ENCODE results near the gene EXOC3L2.
"Not testable (repeated sequence)": the region's sequence is repeated elsewhere in the genome, so short reads cannot be mapped to it uniquely, and the experiment has no call there.

The EXOC3L2 gene
- 0 to 0.19 (median 0) reads per million in 3 experiments for total RNA-seq

DNA sequence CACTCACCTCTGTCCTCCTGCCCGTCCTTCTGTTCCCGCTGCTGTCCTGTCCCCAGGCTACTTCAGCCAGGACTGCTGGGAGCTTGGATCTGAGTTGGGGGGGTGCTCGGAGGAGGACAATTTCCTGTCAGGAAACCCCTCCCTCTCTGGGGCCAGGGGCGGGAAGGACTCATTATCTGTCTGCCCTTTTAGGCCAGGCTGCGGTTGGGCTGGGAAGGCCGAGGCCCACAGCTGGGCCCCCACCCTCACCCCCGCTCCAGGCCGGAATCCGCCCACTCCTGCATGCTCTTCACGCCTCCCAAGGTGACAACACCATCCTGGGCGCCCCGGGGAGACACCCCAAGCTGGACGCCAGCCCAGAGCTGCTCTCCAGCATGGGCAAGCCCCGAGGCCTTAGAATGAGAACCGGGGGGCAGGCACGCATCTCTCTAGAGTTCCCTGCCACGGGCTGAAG lies at the start of gene EXOC3L2:
Gene EXOC3L2 (minus strand): TSS at position 74 of the 454 bp plus-strand sequence. CDS start 6,362 bp downstream, outside the sequence.
- DNase-seq = no peak

DNA sequence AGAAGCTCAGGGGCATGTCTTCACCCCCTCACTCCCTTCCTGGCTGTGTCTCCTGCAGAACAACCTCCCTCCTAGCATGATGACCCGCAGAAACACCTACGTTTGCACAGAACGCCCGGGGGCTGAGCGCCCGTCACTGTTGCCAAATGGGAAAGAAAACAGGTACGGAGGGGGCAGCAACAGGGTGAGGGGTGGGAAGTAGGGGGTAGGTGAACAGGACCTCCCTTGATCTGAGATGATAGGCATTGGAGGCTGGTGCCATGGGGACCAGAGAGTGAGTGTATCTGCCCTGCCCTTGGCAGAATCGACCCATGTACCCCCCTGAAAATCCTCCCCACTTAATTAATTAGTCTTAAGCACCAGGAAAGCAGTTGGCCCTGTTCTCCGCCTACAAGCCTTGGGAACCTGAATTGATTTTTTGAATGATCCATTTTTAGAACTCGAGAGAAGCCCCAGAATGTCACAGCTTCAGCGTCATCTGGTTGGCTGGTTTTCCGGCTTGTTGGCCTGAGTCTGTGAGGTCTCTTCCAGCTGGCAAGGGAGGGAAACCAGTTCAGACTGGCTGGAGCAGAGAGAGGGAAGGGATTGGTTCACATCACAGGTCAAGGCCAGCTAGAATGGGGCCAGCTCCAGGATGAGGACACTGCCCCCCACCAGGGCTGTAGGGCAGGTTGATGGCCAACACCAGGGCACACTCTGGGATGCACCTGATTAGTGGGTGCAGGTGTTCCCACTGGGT lies 49.3 kb upstream of the EXOC3L2 start:
- no peak for DNase-seq

DNA sequence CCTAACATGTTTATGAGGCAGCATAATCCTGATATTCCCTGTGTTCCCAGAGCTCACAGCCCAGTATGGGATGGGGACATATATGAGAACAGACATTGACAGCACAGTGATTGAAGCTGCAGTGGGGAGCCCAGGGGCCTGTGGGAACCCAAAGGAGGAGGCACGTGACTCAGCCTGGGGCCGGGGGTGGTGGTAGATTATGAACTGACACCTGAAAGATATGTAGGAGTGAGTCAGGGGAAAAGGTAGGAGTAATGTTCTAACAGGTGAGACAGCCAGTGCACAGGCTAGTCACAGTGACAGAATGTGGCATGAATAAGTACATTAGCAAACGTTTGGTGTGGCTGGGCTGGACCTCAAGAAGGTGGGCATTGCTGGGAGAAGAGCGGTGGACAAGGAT lies 48.5 kb upstream of the EXOC3L2 start:
- no peak for DNase-seq

DNA sequence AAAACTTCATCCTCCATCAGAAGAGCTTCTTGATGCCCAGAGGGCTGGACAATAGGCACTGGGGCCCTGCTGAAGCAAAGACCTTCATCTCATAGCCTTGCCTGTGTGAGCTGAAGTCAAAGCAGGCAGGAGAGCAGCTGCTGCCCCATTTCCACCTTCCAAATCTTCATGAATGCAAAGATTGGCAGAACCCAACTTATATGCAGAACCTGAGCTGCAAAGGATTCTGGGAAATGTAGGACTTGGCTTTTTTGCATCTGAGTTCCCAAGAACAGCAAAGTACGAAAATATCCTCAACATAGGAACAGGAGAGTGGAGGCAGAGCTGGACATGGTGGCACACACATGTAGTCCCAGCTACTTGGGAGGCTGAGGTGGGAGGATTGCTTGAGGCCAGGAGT lies 46.6 kb upstream of the EXOC3L2 start:
- no peak for DNase-seq

DNA sequence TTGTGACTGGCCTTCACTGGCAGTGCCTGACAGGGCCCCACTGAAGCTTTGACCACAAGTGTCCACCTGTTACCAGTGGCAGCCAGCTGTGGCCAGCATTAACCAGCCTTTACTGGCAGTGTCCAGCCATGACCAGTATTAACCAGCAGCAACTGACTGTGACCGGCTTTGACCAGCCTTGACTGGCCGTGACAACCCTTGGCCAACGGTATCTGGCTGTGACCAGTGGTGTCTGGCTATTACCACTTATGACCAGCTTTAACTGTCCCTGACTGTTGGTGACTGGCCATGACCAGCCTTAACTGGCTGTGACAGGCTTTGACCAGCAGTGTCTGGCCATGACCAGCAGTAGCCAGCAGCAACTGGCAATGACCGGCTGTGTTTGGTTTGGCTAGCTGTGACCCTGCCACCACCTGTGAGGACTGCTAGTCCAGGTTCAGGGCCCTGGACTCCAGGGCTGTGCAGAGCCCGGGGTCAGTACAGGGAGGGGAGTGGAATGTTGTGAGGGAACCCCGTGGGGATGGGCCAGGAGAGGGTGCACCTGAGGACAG lies 45.2 kb upstream of the EXOC3L2 start:
- no peak for DNase-seq

DNA sequence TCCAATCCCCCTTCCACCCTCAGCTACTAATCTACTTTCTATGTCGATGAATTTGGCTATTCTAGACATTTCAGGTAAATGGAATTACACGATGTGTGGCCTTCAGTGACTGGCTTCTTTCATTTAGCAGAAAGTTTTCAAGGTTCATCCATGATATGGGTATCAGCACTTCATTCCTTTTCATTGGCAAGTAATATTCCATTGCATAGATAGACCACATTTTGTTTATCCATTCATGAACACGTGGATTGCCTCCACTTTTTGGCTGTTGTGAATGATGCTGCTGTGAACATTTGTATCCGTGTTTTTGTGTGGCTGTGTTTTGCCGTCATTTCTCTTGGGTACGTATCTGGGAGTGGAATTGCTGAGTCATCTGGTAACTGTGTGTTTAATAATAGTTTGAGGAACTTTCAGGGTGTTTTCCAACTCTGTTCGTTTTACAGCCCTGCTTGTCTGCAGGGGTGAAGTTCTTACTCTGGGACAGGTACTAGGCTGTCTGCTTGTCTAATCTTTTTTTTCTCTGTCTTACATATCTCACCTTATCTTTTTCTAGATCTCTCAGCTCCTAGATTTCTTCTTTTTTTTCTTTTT lies 38.3 kb upstream of the EXOC3L2 start:
- DNase-seq = no peak

DNA sequence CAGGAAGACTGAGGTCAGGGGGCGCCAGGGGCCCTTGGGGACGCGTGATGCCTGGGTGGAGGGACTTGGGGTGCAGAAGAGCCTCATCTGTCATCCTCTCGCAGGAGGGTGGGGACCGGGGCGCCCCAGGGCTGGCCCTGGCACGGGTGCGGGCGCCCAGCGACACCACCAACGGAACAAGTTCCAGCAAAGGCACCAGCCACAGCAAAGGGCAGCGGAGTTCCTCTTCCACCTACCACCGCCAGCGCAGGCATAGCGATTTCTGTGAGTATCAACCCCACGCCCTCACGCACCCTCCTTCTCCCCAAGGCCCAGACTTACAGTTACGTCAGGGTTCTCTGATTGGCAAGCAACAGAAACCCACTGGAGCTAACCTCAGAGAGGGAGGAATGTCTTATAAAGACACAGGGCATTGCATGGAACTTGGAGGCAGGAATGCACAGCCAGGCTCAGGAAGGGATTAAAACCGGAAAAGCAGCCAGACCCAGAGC lies 35.3 kb upstream of the EXOC3L2 start:
- no peak for DNase-seq

DNA sequence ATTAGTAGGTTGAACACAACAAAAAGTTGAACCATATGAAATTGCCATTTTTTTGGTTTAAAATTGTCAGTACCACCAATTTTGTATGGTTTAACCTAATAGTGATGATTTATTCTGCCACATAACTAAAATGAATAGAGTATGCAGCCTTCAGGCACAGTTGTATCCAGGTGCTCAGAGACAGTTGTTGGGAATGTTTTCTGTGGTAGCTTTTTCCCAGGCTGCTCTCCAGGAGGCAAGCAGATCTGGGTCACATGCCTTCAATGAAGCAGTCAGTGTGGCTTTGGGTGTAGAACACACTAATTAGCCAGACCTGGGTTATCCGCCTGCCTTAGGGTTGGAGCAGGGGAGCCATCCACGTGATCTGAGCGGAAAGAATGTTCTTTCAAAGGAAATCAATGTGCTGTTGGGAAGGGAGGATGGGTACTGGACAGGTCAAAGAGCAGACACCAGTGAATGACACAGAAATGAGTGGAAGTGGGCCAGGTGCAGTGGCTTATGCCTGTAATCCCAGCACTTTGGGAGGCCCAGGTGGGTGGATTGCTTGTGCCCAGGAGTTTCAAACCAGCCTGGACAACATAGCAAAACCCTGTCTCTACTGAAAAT lies 34.5 kb upstream of the EXOC3L2 start:
- DNase-seq = no peak

DNA sequence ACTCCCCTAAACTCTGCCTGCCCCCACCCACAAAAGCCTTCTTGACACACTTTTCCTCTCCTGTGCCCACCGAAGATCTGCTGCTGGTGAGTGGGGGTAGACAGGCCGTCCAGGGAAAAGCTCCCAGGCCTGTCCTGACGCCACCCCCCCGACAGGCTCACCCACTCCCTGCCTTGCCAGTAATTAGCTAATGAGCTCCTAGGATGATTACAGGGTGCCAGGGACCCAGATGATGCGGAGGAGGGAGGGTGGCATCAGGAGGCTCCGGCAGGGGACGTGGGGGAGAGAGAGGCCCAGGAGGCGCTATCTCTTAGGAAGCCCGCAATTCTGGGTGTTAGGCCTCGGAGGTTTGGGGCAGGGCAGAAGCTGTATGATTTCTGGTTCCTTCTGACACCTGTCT lies 32.9 kb upstream of the EXOC3L2 start:
- no peak for DNase-seq

DNA sequence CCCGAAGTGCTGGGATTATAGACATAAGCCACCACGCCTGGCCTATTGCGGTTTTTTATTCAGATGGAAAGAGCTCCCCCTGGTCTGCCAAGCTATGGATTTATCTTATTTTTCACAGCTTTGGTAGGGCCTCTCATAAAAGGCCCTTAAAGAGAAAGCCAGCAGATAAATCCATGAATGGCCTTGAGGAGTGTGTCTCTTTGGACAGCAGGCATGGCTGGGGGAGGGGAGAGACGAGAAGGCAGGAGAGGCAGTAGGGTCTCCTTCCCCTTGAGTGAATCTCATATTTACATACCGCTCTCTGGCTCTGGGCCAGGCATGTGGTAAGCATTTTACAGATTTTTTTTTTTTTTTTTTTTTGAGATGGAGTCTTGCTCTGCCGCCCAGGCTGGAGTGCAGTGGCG lies 31.1 kb upstream of the EXOC3L2 start:
- no peak for DNase-seq

DNA sequence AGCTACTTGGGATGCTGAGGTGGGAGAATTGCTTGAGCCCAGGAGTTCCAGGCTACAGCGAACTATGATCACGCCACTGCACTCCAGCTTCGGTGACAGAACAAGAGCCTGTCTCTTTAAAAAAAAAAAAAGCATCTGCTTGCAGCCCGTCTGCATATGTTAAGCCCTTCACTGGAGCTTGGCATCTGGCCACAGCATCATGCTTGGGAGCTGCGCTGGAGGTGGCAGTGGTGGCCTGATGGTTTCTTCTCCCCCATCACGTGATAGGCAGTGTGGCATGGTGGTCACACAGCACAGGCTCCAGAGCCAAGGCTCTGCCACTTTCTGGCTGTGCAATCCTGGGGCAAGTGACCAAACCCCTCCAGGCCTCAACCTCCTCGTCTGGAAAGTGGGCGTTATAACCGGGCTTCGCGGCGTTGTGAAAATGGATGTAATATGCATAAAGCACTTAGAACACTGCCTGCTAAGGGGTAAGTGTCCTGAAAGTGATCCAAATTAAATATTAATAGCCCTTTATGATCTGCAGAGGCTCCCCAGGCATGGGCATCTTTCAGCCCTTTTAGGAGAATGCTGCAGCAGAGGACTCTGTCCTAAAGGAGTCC lies 30.3 kb upstream of the EXOC3L2 start:
- no peak for DNase-seq

DNA sequence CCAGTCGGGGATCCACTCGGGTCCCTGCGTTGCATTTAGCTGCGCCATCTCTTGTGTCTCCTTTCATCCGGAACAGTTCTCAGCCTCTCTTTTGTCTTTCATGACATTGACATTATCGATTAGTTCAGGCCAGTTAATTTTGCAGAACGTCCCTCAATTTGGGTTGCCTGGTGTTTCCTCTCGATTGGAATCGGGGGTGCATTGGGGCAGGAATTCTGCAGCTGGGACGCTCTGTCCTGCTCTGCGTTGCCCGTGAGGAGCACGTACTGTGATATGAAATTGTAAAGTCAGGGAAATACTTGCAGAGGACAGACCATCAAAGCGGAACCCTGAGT lies 28.3 kb upstream of the EXOC3L2 start:
- no peak for DNase-seq

DNA sequence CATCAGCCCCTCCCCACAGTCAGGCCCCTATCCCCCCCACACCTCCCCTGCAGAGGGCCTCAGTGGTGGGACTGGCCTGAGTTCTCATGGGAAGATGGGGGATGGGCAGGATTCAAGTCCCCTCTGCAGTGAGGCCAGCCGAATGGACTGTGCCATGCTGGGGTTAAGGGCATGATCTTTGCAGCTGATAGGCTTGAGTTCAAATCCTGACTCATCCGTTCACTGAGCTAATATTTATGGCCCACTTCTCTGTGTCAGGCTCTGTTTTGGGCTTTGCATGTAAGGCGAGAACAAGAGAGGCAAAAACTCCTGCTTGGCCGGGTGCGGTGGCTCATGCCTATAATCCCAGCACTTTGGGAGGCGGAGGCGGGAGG lies 26.5 kb upstream of the EXOC3L2 start:
- no peak for DNase-seq

DNA sequence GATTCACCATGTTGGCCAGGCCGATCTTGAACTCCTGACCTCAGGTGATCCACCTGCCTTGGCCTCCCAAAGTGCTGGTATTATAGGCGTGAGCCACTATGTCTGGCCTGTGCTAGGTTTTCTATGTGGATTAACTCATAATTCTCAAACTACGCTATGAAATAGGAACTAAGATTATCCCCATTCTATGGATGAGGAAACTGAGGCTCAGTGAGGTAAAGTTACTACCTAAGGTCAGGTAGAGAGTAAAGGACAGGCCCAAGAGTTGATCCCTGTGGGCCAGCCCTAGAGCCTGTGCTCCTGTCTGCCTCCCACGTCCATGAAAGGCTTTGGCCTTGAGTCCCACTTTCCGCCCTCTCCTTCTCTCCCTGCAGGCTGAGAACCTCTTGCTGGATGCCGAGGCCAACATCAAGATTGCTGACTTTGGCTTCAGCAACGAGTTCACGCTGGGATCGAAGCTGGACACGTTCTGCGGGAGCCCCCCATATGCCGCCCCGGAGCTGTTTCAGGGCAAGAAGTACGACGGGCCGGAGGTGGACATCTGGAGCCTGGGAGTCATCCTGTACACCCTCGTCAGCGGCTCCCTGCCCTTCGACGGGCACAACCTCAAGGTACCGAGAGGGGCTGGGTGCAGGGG lies 26.0 kb upstream of the EXOC3L2 start:
- DNase-seq = no peak

DNA sequence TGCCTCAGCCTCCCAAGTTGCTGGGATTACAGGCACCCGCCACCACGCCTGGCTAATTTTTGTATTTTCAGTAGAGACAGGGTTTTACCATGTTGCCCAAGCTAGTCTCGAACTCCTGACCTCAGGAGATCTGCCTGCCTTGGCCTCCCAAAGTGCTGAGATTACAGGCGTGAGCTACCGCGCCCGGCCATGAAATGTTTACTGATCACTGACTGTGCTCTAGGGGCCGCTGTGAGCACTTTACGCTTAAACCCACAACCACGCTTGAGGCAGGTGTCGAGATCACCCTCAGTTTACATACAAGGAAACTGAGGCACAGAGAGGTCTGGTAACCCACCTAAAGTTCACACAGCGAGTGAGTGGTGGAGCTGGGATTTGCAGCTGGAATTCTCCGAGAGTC lies 24.7 kb upstream of the EXOC3L2 start:
- not testable (repeated sequence) for DNase-seq

DNA sequence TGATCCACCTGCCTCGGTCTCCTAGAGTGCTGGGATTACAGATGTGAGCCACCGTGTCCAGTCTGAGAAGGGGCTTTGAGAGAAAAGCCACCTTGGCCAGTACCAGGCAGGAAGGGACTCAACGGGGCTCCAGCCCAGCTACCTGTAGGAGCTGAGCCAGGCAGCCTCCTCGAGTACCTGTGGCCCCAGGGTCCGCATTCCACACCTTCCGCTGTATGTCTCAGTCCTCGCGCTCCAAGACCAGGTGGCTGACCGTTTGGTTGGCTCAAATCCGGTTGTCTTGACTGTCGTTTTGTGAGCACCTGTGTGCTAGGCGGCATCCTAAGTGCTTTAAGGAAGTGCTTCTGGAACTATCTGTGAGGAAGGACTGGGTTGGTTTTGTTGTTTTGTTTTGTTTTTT lies 22.1 kb upstream of the EXOC3L2 start:
- no peak for DNase-seq

DNA sequence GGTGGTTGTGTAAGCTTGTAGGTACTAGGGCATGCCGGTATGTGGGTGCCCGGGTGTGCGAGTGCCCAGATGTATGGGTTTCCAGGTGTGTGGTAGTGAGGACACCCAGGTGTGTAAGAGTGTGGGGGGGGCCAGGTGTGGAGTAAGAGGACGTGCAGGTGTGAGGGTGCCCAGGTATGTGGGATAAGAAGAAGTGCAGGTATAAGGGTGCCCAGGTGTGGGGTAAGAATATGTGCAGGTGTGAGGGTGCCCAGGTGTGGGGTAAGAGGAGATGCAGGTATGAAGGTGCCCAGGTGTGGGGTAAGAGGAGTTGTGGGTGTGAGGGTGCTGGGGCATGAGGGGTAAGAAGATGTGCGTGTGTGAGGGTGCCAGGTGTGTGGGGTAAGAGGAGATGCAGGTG lies 20.2 kb upstream of the EXOC3L2 start:
- no peak for DNase-seq

DNA sequence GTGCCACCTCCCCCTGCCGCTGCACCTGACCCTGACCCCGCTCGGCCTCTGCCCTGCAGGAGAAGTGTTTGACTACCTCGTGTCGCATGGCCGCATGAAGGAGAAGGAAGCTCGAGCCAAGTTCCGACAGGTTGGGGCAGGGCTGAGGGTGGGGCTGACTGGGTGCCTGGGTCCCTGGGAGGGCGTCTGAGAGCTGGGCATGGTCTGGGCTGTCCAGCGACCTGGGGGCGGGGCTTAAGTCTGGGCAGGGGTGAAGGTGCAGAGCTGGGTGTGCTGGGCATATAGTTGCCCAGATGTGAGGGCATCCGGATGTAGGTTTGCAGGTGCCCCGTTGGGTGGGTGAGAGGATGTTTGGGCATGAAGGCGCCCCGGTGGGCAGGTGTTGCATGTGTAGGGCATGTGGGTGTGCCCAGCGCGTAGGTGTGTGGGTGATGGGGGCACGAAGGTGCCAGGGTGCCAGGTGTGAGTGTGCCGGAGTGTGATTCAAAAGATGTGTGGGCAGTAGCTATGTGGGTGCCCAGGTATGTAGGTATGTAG lies 19.6 kb upstream of the EXOC3L2 start:
- DNase-seq = no peak

DNA sequence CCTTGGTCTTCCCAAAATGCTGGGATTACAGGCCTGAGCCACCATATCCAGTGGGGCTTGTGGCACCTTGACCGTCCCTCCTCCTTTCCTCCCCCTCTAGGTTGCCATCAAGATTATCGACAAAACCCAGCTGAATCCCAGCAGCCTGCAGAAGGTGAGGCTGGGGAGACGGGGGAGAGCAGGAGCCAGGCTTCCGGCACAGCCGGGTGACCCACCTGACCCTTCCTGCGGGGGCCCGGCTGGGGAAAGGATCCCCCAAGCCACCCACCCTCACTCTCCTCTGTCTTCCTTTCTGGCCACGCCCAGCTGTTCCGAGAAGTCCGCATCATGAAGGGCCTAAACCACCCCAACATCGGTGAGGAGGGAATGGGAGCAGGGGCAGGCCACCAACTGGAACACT lies 17.8 kb upstream of the EXOC3L2 start:
- DNase-seq = no peak

DNA sequence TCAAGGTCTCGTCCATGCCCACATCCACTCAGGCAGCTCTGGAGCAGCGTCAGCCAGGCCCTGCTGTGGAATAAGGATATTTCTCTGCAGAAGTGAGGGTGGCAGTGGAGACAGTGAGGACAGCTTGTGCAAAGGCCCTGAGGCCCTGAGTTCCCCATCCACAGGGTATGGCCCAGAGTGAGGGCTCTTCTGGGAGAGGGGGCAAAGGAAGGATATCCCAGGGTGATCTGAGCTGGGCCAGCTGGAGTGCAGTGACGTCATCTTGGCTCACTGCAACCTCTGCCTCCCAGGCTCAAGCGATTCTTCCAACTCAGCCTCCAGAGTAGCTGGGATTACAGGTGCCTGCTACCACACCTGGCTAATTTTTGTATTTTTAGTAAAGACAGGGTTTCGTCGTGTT lies 17.4 kb upstream of the EXOC3L2 start:
- no peak for DNase-seq

DNA sequence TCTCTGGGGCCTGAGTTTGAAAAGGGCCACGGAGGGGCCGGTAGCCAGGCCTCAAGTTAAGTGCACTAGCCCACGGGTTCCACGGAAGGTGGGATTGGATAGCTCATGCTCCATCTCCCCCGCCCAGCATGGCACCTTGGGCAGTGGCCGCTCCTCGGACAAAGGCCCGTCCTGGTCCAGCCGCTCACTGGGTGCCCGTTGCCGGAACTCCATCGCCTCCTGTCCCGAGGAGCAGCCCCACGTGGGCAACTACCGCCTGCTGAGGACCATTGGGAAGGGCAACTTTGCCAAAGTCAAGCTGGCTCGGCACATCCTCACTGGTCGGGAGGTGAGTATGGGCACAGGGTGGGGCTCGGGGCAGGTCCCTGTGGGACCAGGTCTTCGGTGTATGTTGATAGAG lies 13.7 kb upstream of the EXOC3L2 start:
- DNase-seq = no peak

DNA sequence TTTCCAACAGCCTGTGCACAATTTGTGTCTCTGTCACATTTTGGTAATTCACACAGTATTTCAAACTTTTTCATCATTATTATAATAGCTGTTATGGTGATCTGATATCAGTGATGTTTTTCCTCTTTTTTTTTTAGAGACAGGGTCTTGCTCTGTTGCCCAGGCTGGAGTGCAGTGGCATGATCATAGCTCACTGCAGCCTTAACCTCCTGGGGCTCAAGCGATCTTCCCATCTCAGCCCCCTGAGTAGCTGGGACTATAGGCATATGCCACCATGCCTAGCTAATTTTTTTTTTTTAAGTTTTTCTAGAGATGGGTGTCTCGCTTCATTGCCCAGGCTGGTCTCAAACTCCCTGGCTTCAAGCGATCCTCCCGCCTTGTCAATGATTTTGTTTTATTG lies 11.6 kb upstream of the EXOC3L2 start:
- no peak for DNase-seq
